ENCODE measurements around the gene STX1A.
"Not testable (repeated sequence)": the region's sequence is repeated elsewhere in the genome, so short reads cannot be mapped to it uniquely, and the experiment has no call there.

DNA sequence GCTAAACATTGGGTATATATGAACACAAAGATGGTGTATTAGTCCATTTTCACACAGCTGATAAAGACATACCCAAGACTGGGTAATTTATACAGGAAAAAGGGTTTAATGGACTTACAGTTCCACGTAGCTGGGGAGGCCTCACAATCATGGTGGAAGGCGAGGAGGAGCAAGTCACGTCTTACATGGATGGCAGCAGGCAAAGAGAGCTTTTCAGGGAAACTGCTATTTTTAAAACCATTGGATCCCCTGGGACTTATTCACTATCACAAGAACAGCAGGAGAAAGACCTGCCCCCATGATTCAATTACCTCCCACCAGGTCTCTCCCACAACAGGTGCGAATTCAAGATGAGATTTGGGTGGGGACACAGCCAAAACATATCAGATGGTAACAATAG, 64.2 kb downstream of the STX1A start:
- not testable (repeated sequence) for TF ChIP-seq GATA1 (IDR thresholded peaks at IDR 0.05; ENCODE audit: low read depth, low read length); POLR2A (IDR thresholded peaks at IDR 0.05; ENCODE audit: low read length)

Data from erythroblast (primary cell).